ENCODE data around the gene BTBD7.

- TF ChIP-seq POLR2A (IDR thresholded peaks at IDR 0.05; ENCODE audit: low read depth, low read length) (no peak), POLR2AphosphoS5 (IDR thresholded peaks at IDR 0.05; ENCODE audit: low read depth, low read length) (no peak), POU2F2 (IDR thresholded peaks at IDR 0.05; ENCODE audit: low read depth, low read length) (no peak), TAF1 (IDR thresholded peaks at IDR 0.05; ENCODE audit: low read depth, low read length) (no peak), PAX5 (IDR thresholded peaks at IDR 0.05; ENCODE audit: insufficient read depth, low read length, severe bottlenecking) (no peak), SPI1 (IDR thresholded peaks at IDR 0.05; ENCODE audit: low read depth, low read length) (no peak)
These were observed 29.2 kb downstream of the BTBD7 start for GRCh38 chr14:93303659-93304058.

Measured in GM12891 (cell line).